Measurements from ENCODE around the gene PHOX2B.

PHOX2B gene

GRCh38 chr4:41747230-41748055 is 1.1 kb downstream of the PHOX2B start:
- no peak overlapping the region for H3K9ac ChIP-seq (ENCODE audit: low read length)
- H3K14ac ChIP-seq (ENCODE audit: low read length in 2 of 2) = no peak overlapping the region
- H2BK5ac ChIP-seq (ENCODE audit: low read depth, low read length, poor library complexity, severe bottlenecking) = no peak overlapping the region
- no peak overlapping the region for H3K27ac ChIP-seq (ENCODE audit: low read length, poor library complexity, severe bottlenecking)
- H2AK5ac ChIP-seq (ENCODE audit: low read length, severe bottlenecking) = no peak overlapping the region
- H3K4ac ChIP-seq (ENCODE audit: low read depth in 1 of 2, low read length in 2 of 2) = no peak overlapping the region
- H2BK12ac ChIP-seq (ENCODE audit: low read length in 2 of 2) = no peak overlapping the region
- H3K4me1 ChIP-seq (ENCODE audit: control insufficient read depth, insufficient read depth, low read depth, low read length) = peaks cover 19% of the 10 kb centered on the region
- H2AFZ ChIP-seq (ENCODE audit: low read depth, low read length) = no peak overlapping the region
- no peaks in the 10 kb centered on the region for H3K36me3 ChIP-seq (ENCODE audit: control insufficient read depth in 1 of 2, insufficient read depth in 2 of 2, low read depth in 1 of 2, low read length in 2 of 2)
- no peak overlapping the region for H2BK120ac ChIP-seq (ENCODE audit: low read depth, low read length)
- no peak overlapping the region for H4K8ac ChIP-seq (ENCODE audit: low read length)
- H3K18ac ChIP-seq (ENCODE audit: low read depth in 1 of 2, low read length in 2 of 2) = no peak overlapping the region
- no peak overlapping the region for H4K91ac ChIP-seq (ENCODE audit: low read length)
- no peak overlapping the region for H3K23ac ChIP-seq (ENCODE audit: low read length in 2 of 2)
- WGBS = 2% methylated on average over 35 of the region's 49 CpGs
- H3K9me3 ChIP-seq (ENCODE audit: control insufficient read depth, low read length) = no peaks in the 10 kb centered on the region
- no peak overlapping the region for H3K4me3 ChIP-seq (ENCODE audit: insufficient read depth in 1 of 2, low read depth in 1 of 2, low read length in 2 of 2)
- H3K79me1 ChIP-seq (replicated peaks; ENCODE audit: low read length, poor library complexity, severe bottlenecking) = no peaks in the 10 kb centered on the region
- H3K27me3 ChIP-seq (ENCODE audit: control insufficient read depth in 1 of 2, insufficient read depth in 1 of 2, low read length in 2 of 2) = peaks cover 95 to 96% of the 10 kb centered on the region in 2 experiments
- no peak overlapping the region for H3K4me2 ChIP-seq (ENCODE audit: low read length, poor library complexity, severe bottlenecking)
- DNase-seq = no peak
- H2BK15ac ChIP-seq (ENCODE audit: low read depth, poor library complexity, severe bottlenecking) = no peak overlapping the region

GRCh38 chr4:41746440-41747229 is 1.9 kb downstream of the PHOX2B start:
- H3K9me3 ChIP-seq (ENCODE audit: control insufficient read depth, low read length) = no peaks in the 10 kb centered on the region

GRCh38 chr4:41746025-41746439 is 2.5 kb downstream of the PHOX2B start:
- no peak overlapping the region for H4K91ac ChIP-seq (ENCODE audit: low read length)
- H3K9ac ChIP-seq (ENCODE audit: low read length) = no peak overlapping the region
- no peak overlapping the region for H2AK5ac ChIP-seq (ENCODE audit: low read length, severe bottlenecking)
- H2BK5ac ChIP-seq (ENCODE audit: low read depth, low read length, poor library complexity, severe bottlenecking) = no peak overlapping the region
- H3K36me3 ChIP-seq (ENCODE audit: control insufficient read depth in 1 of 2, insufficient read depth in 2 of 2, low read depth in 1 of 2, low read length in 2 of 2) = no peaks in the 10 kb centered on the region
- no peak overlapping the region for H3K18ac ChIP-seq (ENCODE audit: low read depth in 1 of 2, low read length in 2 of 2)
- WGBS = under 1% methylated on average over 18 of the region's 36 CpGs
- no peak overlapping the region for H3K4ac ChIP-seq (ENCODE audit: low read depth in 1 of 2, low read length in 2 of 2)
- DNase-seq = no peak
- H3K4me2 ChIP-seq (ENCODE audit: low read length, poor library complexity, severe bottlenecking) = peak overlapping the region; percentile 49
- no peak overlapping the region for H2BK120ac ChIP-seq (ENCODE audit: low read depth, low read length)
- H3K79me1 ChIP-seq (replicated peaks; ENCODE audit: low read length, poor library complexity, severe bottlenecking) = no peaks in the 10 kb centered on the region
- H2AFZ ChIP-seq (ENCODE audit: low read depth, low read length) = no peak overlapping the region
- no peak overlapping the region for H2BK15ac ChIP-seq (ENCODE audit: low read depth, poor library complexity, severe bottlenecking)
- peaks cover 87 to 94% of the 10 kb centered on the region in 2 experiments for H3K27me3 ChIP-seq (ENCODE audit: control insufficient read depth in 1 of 2, insufficient read depth in 1 of 2, low read length in 2 of 2)
- H3K4me1 ChIP-seq (ENCODE audit: control insufficient read depth, insufficient read depth, low read depth, low read length) = peaks cover 18% of the 10 kb centered on the region
- H3K4me3 ChIP-seq (ENCODE audit: insufficient read depth in 1 of 2, low read depth in 1 of 2, low read length in 2 of 2) = no peak overlapping the region
- no peak overlapping the region for H3K14ac ChIP-seq (ENCODE audit: low read length in 2 of 2)
- H3K27ac ChIP-seq (ENCODE audit: low read length, poor library complexity, severe bottlenecking) = no peak overlapping the region
- no peak overlapping the region for H3K23ac ChIP-seq (ENCODE audit: low read length in 2 of 2)
- no peak overlapping the region for H4K8ac ChIP-seq (ENCODE audit: low read length)
- no peak overlapping the region for H2BK12ac ChIP-seq (ENCODE audit: low read length in 2 of 2)
- no peaks in the 10 kb centered on the region for H3K9me3 ChIP-seq (ENCODE audit: control insufficient read depth, low read length)

More at GRCh38 chr4:41746440-41747229, 1.9 kb downstream of the PHOX2B start:
- Histone ChIP-seq H3K23ac (ENCODE audit: low read length in 2 of 2) (peak overlapping the region in 1 of 2 experiments; percentile 32), H3K4me2 (ENCODE audit: low read length, poor library complexity, severe bottlenecking) (peak overlapping the region; percentile 49), H2BK5ac (ENCODE audit: low read depth, low read length, poor library complexity, severe bottlenecking) (no peak overlapping the region), H3K36me3 (ENCODE audit: control insufficient read depth in 1 of 2, insufficient read depth in 2 of 2, low read depth in 1 of 2, low read length in 2 of 2) (no peaks in the 10 kb centered on the region), H4K91ac (ENCODE audit: low read length) (no peak overlapping the region), H2BK15ac (ENCODE audit: low read depth, poor library complexity, severe bottlenecking) (no peak overlapping the region), H4K8ac (ENCODE audit: low read length) (no peak overlapping the region), H3K4ac (ENCODE audit: low read depth in 1 of 2, low read length in 2 of 2) (no peak overlapping the region), H2BK120ac (ENCODE audit: low read depth, low read length) (no peak overlapping the region), H3K27ac (ENCODE audit: low read length, poor library complexity, severe bottlenecking) (no peak overlapping the region), H3K9ac (ENCODE audit: low read length) (no peak overlapping the region), H3K4me3 (ENCODE audit: insufficient read depth in 1 of 2, low read depth in 1 of 2, low read length in 2 of 2) (peak overlapping the region in 1 of 2 experiments; percentile 6), H2AK5ac (ENCODE audit: low read length, severe bottlenecking) (no peak overlapping the region), H3K14ac (ENCODE audit: low read length in 2 of 2) (no peak overlapping the region), H2BK12ac (ENCODE audit: low read length in 2 of 2) (no peak overlapping the region), H3K27me3 (ENCODE audit: control insufficient read depth in 1 of 2, insufficient read depth in 1 of 2, low read length in 2 of 2) (peaks cover 88 to 94% of the 10 kb centered on the region in 2 experiments), H3K79me1 (replicated peaks; ENCODE audit: low read length, poor library complexity, severe bottlenecking) (no peaks in the 10 kb centered on the region), H3K4me1 (ENCODE audit: control insufficient read depth, insufficient read depth, low read depth, low read length) (peaks cover 19% of the 10 kb centered on the region), H2AFZ (ENCODE audit: low read depth, low read length) (no peak overlapping the region), H3K18ac (ENCODE audit: low read depth in 1 of 2, low read length in 2 of 2) (no peak overlapping the region)
- 4% methylated on average over 35 of the region's 37 CpGs for WGBS
- no peak for DNase-seq
